K562 (cell line): ENCODE data around the gene BMI1.
A peak's percentile ranks its signal among the peaks of the same experiment; 100 is the strongest.

ENCODE experiments used
- ELF1 ChIP-seq: fragments of 200-800 bp; sonication (Bioruptor generic); IDR thresholded peaks from 2 replicates; pipeline ENCODE4 v1.6.1; 2016; ENCODE audit warnings: missing genetic modification characterization, missing compliant biosample characterization
- RBM14 ChIP-seq: fragments of 200-400 bp; formaldehyde crosslinking; IDR thresholded peaks from 2 replicates; pipeline ENCODE4 v1.6.1; 2018; ENCODE audit warnings: low read depth, mild to moderate bottlenecking, low read length, moderate library complexity, borderline replicate concordance; ENCODE audit not compliant: insufficient read depth
- SMAD3 ChIP-seq: fragments of 450-650 bp; formaldehyde crosslinking; conservative IDR thresholded peaks from 2 replicates; pipeline ENCODE4 v1.4.0; 2020; ENCODE audit warnings: mild to moderate bottlenecking
- STAG1 ChIP-seq: sonication (generic); formaldehyde crosslinking; IDR thresholded peaks from 2 replicates; pipeline ENCODE4 v1.5.0; 2020; ENCODE audit warnings: missing genetic modification reagents, borderline replicate concordance
- ZFP36 ChIP-seq: fragments of 150-350 bp; IDR thresholded peaks from 2 replicates; pipeline ENCODE4 v1.6.1; 2018; ENCODE audit warnings: low read length, low read depth; ENCODE audit not compliant: partially characterized antibody
- ZNF239 ChIP-seq: fragments of 250-450 bp; sonication (Bioruptor Pico); IDR thresholded peaks from 2 replicates; pipeline ENCODE4 v1.4.0; 2020; ENCODE audit warnings: mild to moderate bottlenecking
- ZNF24 ChIP-seq: fragments of 450-650 bp; IDR thresholded peaks from 2 replicates; pipeline ENCODE4 v1.6.1; 2016
- ZNF354B ChIP-seq: fragments of 250-450 bp; sonication (Bioruptor Pico); IDR thresholded peaks from 2 replicates; pipeline ENCODE4 v1.4.0; 2020
- TF ChIP-seq, protein P1 (sequence below): fragments of 450-650 bp; IDR thresholded peaks from 2 replicates; pipeline ENCODE4 v1.6.1; 2016
- TF ChIP-seq, protein P2 (sequence below): sonication (generic); formaldehyde crosslinking; IDR thresholded peaks from 2 replicates; pipeline ENCODE4 v1.8.1; 2023; ENCODE audit warnings: mild to moderate bottlenecking, missing genetic modification reagents
- TF ChIP-seq, protein P3 (sequence below): sonication (generic); formaldehyde crosslinking; IDR thresholded peaks from 2 replicates; pipeline ENCODE4 v1.4.0; 2020; ENCODE audit warnings: mild to moderate bottlenecking, missing genetic modification reagents
- TF ChIP-seq, protein P4 (sequence below): sonication (generic); formaldehyde crosslinking; IDR thresholded peaks from 2 replicates; pipeline ENCODE4 v1.8.0; 2022; ENCODE audit warnings: mild to moderate bottlenecking, missing genetic modification reagents, borderline replicate concordance
- TF ChIP-seq, protein P5 (sequence below): fragments of 250-450 bp; sonication (Bioruptor Pico); IDR thresholded peaks from 2 replicates; pipeline ENCODE4 v1.5.0; 2020; ENCODE audit warnings: mild to moderate bottlenecking, borderline replicate concordance

DNA sequence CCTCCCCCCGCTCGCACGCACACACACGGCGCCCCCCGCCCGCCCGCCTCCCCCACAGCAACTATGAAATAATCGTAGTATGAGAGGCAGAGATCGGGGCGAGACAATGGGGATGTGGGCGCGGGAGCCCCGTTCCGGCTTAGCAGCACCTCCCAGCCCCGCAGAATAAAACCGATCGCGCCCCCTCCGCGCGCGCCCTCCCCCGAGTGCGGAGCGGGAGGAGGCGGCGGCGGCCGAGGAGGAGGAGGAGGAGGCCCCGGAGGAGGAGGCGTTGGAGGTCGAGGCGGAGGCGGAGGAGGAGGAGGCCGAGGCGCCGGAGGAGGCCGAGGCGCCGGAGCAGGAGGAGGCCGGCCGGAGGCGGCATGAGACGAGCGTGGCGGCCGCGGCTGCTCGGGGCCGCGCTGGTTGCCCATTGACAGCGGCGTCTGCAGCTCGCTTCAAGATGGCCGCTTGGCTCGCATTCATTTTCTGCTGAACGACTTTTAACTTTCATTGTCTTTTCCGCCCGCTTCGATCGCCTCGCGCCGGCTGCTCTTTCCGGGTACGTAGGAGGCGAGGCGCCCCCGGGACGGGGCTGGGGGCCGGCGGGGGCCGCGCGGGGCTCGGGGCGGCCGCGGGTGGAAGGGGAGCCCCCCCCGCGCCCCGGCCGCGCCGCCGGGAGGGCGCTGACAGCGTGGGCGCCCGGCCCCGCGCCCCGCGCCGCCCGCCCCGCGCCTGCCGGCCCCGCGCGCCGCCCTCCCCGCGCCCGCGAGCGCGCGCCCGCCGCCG is 441 bp downstream of the BMI1 start:
- TF ChIP-seq, protein P1, sequence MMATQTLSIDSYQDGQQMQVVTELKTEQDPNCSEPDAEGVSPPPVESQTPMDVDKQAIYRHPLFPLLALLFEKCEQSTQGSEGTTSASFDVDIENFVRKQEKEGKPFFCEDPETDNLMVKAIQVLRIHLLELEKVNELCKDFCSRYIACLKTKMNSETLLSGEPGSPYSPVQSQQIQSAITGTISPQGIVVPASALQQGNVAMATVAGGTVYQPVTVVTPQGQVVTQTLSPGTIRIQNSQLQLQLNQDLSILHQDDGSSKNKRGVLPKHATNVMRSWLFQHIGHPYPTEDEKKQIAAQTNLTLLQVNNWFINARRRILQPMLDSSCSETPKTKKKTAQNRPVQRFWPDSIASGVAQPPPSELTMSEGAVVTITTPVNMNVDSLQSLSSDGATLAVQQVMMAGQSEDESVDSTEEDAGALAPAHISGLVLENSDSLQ: no peak
- no peak for TF ChIP-seq RBM14
- TF ChIP-seq, protein P2, sequence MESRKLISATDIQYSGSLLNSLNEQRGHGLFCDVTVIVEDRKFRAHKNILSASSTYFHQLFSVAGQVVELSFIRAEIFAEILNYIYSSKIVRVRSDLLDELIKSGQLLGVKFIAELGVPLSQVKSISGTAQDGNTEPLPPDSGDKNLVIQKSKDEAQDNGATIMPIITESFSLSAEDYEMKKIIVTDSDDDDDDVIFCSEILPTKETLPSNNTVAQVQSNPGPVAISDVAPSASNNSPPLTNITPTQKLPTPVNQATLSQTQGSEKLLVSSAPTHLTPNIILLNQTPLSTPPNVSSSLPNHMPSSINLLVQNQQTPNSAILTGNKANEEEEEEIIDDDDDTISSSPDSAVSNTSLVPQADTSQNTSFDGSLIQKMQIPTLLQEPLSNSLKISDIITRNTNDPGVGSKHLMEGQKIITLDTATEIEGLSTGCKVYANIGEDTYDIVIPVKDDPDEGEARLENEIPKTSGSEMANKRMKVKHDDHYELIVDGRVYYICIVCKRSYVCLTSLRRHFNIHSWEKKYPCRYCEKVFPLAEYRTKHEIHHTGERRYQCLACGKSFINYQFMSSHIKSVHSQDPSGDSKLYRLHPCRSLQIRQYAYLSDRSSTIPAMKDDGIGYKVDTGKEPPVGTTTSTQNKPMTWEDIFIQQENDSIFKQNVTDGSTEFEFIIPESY (CRISPR knock-in tag): no peak
- peak; percentile 70 for TF ChIP-seq ZFP36
- no peak for TF ChIP-seq STAG1 (CRISPR knock-in tag)
- no peak for TF ChIP-seq SMAD3
- TF ChIP-seq ZNF24: peak; percentile 58; the same call in 1 of the 2 replicates
- no peak for TF ChIP-seq ELF1
- TF ChIP-seq, protein P3, sequence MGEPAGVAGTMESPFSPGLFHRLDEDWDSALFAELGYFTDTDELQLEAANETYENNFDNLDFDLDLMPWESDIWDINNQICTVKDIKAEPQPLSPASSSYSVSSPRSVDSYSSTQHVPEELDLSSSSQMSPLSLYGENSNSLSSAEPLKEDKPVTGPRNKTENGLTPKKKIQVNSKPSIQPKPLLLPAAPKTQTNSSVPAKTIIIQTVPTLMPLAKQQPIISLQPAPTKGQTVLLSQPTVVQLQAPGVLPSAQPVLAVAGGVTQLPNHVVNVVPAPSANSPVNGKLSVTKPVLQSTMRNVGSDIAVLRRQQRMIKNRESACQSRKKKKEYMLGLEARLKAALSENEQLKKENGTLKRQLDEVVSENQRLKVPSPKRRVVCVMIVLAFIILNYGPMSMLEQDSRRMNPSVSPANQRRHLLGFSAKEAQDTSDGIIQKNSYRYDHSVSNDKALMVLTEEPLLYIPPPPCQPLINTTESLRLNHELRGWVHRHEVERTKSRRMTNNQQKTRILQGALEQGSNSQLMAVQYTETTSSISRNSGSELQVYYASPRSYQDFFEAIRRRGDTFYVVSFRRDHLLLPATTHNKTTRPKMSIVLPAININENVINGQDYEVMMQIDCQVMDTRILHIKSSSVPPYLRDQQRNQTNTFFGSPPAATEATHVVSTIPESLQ (CRISPR knock-in tag): no peak
- TF ChIP-seq ZNF354B (CRISPR knock-in tag): no peak
- TF ChIP-seq, protein P4, sequence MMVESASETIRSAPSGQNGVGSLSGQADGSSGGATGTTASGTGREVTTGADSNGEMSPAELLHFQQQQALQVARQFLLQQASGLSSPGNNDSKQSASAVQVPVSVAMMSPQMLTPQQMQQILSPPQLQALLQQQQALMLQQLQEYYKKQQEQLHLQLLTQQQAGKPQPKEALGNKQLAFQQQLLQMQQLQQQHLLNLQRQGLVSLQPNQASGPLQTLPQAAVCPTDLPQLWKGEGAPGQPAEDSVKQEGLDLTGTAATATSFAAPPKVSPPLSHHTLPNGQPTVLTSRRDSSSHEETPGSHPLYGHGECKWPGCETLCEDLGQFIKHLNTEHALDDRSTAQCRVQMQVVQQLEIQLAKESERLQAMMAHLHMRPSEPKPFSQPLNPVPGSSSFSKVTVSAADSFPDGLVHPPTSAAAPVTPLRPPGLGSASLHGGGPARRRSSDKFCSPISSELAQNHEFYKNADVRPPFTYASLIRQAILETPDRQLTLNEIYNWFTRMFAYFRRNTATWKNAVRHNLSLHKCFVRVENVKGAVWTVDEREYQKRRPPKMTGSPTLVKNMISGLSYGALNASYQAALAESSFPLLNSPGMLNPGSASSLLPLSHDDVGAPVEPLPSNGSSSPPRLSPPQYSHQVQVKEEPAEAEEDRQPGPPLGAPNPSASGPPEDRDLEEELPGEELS (CRISPR knock-in tag): no peak
- TF ChIP-seq ZNF239 (CRISPR knock-in tag): no peak
- TF ChIP-seq, protein P5, sequence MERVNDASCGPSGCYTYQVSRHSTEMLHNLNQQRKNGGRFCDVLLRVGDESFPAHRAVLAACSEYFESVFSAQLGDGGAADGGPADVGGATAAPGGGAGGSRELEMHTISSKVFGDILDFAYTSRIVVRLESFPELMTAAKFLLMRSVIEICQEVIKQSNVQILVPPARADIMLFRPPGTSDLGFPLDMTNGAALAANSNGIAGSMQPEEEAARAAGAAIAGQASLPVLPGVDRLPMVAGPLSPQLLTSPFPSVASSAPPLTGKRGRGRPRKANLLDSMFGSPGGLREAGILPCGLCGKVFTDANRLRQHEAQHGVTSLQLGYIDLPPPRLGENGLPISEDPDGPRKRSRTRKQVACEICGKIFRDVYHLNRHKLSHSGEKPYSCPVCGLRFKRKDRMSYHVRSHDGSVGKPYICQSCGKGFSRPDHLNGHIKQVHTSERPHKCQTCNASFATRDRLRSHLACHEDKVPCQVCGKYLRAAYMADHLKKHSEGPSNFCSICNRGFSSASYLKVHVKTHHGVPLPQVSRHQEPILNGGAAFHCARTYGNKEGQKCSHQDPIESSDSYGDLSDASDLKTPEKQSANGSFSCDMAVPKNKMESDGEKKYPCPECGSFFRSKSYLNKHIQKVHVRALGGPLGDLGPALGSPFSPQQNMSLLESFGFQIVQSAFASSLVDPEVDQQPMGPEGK: no peak
